COLO668 (cell line): ENCODE measurements around the gene CRABP1.
"Not testable (repeated sequence)": the region's sequence is repeated elsewhere in the genome, so short reads cannot be mapped to it uniquely, and the experiment has no call there.

Source experiments
- DNase-seq: peaks from one replicate; lab custom pipeline; 2025; ENCODE audit not compliant: unreplicated experiment; lab: John Stamatoyannopoulos, UW

Gene CRABP1

DNA sequence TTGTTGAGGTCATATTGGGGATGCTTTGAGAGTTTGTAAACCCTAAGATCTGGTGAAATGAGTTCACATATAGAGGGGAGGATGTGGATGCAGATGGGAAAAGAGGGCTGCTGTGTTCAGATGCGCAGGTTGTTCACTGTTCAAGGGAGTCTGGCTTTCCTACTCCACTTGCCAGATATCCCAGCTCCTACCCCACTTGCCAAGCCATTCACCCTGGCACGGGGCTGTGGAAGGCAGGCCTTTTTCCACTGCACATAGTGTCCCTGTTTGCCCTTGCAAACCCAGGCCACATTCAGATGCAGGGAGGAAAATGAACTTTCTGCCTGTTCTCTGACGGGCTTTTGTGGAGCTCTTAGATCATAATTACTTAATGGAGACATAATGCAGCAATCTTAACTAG lies 29.0 kb downstream of the CRABP1 start:
- no peak for DNase-seq

DNA sequence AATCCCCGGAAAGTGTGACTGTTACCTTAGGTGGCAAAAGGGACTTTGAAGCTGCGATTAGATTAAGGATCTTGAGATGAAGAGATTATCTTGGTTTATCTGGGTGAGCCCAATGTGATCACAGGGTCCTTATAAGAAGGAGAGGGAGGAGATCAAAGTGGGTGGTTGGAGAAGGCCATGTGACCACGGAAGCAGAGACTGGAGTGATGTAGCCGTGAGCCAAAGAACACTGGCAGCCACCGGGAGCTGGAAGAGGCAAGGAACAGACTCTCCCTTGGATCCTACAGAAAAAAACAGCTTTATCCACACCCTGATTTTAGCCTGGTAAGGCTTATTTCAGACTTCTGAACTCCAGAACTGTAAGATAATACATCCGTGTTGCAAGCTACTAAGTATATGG lies 29.9 kb downstream of the CRABP1 start:
- DNase-seq: no peak

DNA sequence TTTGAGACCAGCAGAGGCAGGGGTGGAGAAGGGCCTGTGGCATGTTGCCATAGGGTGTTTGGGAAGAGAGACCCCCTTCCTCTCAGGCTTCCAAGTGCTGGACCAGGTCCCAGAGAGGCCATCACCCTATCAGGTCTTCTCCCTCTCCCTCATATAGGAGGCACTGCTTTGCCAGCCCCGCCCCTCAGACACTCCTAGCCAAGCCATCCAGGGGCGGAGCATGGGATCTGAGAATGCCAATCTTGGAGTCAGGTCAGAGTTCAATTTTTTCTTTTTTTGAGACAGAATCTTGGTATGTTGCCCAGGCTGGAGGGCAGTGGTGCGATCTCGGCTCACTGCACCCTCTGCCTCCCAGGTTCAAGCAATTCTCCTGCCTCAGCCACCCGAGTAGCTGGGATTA lies 32.7 kb downstream of the CRABP1 start:
- DNase-seq: no peak

DNA sequence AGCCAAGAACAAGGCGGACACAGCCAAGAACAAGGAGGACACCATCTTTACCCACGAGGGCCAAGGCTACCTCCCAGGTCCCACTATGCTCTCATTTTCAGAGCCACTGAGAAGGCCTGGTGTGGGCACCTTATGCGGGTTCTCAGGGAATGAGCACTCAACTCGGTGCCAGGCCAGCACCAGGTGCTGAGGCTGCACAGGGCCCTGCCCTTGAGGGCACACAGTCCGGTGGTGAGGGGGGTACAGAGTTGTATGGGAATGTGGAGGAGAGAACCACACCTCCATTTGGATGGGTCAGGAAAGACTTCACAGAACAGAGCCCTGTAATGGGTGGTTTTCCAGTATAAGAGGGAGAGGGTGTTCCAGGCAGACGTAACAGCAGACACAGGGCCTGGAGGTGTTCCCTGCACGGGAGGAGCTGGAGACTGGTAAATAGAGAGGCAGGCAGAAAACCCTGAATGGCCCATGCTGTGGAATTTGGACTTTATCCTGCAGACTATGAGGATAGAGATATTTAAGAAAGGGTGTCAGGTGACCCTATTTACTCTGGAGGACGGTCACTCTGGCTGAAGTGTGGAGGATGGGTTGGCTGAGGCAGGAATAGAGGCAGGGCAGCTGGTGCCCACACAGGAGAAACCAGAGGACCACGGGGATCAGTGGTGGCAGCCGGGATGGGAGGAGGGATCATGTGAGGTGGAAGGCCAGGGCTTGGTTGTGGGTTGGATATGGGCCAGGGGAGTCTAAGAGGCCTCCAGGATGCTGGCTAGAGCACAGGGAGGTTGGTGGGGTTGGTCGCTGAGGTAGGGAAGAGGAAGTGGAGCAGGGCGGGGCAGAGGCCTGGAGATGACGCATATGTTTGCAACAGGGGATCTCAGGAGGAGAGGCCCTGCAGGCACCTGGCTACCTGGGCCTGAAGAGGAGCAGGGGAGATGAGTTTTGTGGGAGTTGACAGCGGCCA lies 34.6 kb downstream of the CRABP1 start:
- peak; percentile 55 for DNase-seq

DNA sequence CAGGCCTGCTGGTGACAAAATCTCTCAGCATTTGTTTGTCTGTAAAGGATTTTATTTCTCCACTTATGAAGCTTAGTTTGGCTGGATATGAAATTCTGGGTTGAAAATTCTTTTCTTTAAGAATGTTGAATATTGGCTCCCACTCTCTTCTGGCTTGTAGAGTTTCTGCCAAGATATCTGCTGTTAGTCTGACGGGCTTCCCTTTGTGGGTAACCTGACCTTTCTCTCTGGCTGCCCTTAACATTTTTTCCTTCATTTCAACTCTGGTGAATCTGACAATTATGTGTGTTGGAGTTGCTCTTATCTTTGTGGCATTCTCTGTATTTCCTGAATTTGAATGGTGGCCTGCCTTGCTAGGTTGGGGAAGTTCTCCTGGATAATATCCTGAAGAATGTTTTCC lies 40.0 kb downstream of the CRABP1 start:
- not testable (repeated sequence) for DNase-seq

DNA sequence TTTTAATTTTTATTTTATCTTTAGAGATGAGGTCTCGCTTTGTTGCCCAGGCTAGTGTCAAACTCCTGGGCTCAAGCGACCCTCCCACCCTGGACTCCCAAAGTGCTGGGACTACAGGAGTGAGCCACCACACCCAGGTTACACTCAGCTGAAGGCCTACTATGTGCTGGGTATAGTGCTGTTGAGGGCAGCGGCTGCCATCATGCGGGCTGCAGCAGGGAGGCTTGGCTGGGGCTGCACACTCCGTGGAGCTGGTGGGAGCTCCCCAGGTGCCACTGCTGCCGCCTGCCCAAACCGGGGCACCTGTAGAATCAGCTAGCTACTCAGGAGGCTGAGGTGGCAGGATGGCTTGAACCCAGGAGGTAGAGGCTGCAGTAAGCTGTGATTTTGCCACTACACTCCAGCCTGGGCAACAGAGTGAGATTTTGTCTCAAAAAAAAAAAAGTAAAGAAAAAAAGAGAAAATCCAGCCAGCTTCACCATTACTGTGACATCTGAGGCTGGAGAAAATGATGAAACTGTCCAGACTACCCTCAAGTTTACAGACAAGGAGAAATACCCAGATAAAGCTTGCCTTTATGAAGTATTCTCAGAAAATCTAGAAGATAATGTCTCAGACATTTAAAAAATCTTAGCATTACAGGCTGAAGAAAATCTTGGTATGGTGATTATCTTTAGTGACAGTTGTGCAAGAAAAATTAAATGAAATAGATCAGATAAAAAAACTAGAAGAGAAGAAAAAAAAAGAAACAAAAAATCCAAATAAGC lies 42.1 kb downstream of the CRABP1 start:
- no peak for DNase-seq

DNA sequence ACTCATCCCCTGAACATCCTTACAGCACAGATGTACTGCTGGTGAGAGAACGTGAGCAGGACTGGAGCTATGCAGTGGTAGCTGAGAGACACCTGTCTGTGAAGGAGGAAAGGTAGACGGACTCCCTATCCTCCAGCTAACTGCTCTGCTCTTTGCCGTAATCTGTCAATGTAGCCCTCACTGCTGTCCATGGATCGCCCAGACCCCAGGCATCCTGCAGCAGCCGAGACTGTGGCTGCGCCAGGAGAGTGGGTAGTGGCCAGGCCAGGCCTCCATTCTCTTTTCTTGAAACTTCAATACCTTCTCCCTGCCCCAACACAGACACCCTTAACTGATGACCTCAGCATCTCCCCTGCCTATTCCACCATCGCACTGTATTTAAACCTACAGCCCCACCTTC lies 44.5 kb downstream of the CRABP1 start:
- DNase-seq: no peak

DNA sequence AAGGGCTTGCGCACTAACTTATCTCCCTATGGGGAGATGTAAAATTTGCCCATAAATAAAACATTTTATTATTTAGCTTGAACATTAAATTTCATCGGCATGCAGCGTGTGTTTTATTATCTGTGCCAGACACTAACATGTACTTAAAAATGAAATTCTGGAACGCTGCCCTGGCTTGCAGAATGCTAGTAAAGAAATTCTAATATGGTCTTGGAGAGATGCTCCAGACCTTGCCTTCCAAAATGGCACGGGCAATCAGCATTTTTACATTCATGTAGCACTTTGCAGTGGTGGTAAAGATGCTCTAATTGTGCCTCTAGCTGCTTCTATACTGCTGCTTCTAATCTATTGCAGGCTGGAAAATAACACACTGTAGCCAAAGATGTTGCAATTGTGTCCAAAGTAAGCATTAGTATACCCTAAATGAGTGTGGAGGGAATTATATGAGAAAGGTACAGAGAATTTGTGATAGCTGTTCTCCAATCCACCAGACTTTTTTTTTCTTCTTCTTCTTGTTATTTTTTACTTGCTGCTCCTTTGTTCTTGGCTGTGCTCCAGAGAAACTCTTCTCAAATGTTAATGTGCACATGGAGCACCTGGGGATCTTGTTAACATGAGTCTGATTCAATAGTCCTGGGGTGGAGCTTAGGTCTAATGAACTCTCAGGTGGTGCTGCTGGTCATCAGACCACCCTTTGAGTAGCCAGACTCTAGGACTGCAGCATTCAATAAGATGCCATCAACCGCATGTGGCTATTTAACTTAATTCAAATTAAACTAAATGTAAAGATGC lies 47.3 kb downstream of the CRABP1 start:
- DNase-seq: no peak

DNA sequence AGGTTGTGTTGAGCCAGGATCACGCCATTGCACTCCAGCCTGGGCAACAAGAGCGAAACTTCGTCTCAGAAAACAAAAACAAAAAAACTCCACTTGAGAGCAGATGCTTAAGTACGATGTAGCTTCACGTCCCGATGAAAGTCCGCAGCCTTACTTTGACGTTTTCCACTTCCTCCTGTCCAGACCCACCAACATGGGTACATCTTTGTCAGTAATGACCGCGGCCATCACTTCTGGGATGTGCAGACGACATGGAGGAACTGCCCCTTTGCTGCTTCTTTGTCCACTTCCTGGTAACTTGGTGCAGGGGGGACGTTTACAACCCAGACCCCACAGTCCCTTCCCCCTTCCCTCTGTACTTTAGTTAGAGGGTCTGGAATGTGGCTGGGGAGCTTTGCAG lies 48.7 kb downstream of the CRABP1 start:
- no peak for DNase-seq

DNA sequence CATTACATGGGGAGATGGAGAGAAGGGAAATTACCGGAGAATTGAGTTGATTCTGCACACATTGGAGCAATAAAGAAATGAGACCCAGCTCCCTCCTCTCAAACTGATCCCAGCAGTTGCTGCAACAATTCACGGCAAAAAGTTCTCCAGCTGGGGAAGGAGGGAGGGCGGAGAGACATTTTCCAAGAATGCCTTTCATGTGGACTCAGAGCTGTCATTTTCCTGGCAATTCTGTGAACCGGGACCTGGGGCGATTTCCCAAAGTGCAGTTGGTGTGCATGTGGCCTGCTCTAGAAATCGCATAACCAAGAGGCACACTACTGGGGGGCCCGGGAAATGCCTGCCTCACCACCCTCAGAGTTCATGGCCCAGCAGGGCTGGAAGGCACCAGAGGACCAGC lies 49.2 kb downstream of the CRABP1 start:
- no peak for DNase-seq

DNA sequence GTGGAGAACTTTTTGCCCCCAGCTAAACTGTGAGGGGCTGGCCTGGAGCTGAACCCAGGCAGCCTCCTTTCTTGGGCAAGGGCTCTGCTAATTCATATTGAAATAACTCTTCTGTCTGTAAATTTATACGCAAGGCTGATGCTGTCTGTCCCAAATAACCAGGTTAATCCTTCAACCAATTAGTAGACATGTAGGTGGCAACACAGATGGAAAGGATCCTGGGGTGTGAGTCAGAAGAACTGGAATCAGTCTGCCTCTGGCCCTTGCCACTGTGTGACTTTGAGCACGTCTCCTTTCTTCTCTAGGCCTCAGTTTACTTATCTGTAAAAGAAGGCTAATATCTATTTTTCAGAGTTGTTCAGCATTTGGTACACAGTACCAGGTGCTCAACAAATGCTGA lies 49.6 kb downstream of the CRABP1 start:
- no peak for DNase-seq

DNA sequence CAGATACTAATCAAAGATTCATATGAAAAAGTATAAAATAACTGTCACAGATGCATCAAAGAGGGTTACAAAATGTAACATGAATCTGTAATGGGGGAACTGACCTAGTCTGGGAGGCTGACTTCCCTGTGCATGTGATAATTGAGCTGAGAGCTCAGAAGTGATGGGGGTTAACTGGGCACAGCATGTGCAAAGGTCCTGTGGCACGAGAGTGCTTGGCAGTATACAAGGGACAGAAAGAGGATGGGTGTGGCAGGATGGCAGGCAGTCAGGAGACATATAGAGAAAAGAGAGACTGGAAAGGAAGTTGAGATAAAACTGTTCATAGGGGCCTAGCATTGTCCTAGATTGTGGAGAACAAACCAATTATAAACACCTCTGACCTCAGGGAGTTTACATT lies 50.1 kb downstream of the CRABP1 start:
- DNase-seq: no peak

DNA sequence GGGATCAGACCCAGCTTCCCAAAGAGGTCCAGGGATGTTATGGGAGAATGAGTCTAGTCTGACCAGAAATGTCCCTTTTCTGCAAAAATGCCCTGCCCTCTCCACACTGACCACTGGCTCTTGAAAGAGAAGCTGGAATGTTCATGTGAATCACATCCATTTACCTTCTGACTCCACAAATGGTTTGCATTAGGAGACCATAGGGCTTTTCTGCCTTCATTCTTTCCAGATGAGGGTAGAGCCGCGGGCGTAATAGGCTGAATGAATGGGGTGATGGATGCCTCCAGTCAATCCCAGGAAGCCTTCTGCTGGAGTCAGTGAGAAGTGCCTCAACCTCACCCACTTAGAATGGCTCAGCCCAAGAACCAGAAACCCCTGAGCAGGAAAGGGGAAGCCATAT lies 50.7 kb downstream of the CRABP1 start:
- no peak for DNase-seq

DNA sequence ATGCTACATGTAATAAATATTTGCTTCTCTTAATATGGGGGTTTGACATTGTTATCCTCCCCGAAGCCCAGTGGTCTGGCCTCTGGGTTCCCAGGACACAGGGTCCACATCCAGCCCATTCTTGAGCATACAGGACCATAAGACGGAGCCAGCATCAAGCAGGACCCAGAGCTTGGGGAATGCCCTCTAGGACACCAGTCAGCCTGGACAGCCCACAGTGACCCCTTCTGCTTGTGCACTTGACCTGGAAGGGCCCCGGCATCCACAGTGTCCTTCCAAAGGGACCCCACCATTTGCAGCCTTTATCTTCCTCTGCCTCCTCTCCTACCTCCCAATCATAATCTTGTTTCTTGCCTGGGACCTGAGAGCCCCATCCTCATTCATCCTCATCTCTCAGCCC lies 51.6 kb downstream of the CRABP1 start:
- no peak for DNase-seq

DNA sequence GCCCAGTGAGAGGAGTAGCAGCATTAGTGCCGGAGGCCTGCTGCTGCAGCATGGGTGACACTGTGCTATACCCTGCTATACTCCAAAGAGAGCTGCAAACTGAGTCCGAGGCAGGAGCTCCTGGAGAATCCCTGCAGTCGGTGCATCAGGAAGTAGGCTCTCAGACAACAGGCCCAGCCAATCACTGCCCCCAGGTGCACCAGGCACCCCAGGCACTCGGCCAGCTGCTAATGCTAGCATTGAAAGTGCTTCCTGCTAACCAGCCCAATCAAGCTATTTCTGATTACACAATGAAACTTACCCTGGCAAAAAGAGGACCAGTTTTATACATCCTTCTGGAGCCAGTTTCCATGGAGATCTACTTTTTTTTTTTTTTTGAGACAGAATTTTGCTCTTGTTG lies 52.3 kb downstream of the CRABP1 start:
- DNase-seq: peak; percentile 55

DNA sequence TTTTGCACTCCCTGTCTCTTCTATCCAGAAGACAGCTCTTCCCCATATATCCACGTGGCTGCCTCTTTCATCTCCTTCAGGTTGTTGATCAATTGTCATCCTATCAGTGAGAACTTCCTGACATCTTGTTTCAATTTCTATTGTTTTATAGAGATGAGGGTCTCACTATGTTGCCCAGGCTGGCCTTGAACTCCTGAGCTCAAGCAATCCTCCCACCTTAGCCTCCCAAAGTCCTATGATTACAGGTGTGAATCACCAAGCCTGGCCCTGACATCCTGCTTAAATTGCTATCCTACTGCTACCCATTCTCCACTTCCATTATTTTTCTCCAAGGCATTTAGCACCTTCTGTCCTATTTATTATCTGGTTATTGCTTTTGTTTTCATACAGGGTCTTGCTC lies 53.0 kb downstream of the CRABP1 start:
- DNase-seq: no peak

DNA sequence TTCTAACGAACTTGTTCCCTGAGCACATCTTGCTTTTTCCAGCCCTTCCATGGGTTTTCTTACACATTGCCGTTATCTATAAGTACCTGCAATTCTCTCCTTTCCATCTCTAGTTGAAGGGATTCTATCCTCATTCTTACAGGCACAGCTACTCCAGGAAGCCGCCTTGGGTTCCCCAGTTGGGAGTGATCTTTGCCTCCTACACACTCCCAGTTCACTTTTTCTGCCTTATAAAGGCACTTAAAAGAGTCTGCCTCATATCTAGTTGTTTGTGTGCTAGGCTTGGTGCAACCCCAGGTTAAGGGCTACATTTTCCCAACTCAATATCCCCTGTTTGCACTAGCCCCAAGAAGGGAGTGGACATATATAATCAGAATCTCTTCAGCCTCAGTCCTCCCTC lies 53.9 kb downstream of the CRABP1 start:
- DNase-seq: no peak

DNA sequence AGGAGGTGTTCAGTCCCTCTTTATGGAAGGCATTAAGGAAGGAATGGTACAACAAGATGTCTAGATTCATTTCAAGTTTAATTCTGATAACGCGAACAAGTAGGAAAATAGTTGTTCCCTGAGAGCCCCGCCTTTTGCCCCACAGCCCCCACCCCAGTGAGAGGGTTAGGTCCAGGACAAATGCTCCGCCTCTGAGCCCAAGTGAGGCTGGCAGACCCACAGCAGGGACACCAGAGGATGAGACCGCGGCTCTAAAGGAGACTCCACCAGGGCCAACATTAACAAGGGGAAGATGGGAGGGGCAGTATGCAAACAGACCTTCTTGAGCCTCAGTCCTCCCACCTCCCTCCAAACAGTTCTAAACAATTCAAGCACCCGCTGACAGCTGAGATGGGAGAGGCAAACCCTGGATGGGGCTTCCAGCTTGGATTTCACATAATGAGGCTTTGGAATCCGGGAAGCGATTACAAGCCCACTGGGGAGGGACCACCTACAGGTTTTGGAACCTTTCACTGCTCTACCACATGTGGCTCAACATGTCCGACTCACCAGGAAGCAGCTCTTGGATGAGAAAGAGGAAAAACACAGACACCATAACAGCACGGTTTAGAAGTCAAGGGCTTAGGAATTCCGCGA lies 54.9 kb downstream of the CRABP1 start:
- no peak for DNase-seq

DNA sequence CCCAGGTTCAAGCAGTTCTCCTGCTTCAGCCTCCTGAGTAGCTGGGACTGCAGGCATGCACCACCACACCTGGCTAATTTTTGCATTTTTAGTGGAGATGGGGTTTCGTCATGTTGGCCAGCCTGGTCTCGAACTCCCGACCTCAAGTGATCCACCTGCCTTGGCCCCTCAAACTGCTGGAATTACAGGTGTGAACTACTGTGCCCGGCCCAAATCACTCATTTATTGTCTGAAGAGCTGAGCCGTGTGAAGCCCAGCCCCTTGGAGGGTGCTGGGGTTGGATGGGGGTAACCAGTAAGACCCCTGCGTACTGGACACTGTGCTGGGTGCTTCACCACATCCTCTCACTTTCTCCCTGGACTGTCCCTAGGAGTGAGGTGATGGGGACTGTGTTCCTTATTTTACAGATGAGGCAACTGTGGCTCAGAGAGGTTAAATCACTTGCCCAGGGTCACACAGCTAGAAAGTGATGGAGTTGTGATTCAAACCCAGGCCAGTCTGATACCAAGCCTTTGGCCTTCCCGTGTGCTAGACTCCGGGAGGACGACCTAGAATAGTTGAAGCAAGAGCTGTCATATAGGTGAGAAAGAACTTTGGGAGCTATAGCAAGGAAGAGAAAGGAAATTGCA lies 56.1 kb downstream of the CRABP1 start:
- no peak for DNase-seq

DNA sequence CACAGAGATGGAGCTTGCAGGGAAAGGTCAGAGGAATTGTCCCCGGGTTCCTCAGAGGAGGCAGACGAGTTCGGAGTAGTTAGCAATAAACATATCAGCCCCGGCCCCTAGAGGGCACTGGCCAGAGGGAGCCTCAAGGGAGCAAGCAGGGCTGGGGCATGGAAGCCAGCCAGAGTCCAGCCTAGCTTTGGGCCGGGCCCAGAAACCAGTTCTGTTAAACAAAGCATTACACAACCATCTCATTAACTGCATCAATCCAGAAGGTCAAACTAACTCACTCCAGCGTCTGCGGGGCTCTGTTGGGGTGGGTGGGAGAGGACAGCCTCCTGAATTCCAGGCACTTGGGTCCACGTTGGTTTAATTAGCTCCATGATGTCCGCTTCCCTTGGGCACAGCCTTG lies 56.8 kb downstream of the CRABP1 start:
- DNase-seq: no peak

DNA sequence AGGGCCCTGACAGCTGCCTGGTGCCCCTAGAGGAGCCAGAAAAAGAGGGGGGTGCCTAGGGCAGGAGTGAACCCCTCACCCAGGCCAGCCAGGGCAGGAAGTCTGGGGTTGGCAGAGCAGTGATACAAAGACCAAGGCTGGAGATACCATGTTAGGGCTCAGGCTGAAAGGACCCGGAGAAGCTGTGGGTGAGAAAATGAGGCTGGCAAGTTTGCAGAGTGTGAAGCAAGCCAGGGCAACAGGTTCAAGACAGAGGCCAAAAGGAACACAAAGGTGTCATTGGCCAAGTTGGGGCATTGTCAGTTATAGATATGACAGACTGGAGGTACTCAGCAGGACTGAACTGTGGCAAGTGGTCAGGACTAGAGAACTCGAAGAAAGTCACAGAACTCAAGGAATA lies 57.2 kb downstream of the CRABP1 start:
- DNase-seq: no peak
